HG03103 (cell line): ENCODE data around the gene IL1F10.

Experiments used
- ATAC-seq: cut with Tn5 transposase; IDR thresholded peaks from one replicate; pipeline ENCODE4 v1.9.1; 2021; ENCODE audit warnings: low read depth; ENCODE audit not compliant: unreplicated experiment

IL1F10 gene, protein sequence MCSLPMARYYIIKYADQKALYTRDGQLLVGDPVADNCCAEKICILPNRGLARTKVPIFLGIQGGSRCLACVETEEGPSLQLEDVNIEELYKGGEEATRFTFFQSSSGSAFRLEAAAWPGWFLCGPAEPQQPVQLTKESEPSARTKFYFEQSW

GRCh38 chr2:113067681-113068080, at the start of gene IL1F10:
Gene IL1F10, plus strand, starts transcription at chr2:113067970. Its CDS starts 4,769 bp downstream, at chr2:113072739.
- no peak for ATAC-seq

GRCh38 chr2:113018509-113018908, 49.3 kb upstream of the IL1F10 start:
- no peak for ATAC-seq

DNA sequence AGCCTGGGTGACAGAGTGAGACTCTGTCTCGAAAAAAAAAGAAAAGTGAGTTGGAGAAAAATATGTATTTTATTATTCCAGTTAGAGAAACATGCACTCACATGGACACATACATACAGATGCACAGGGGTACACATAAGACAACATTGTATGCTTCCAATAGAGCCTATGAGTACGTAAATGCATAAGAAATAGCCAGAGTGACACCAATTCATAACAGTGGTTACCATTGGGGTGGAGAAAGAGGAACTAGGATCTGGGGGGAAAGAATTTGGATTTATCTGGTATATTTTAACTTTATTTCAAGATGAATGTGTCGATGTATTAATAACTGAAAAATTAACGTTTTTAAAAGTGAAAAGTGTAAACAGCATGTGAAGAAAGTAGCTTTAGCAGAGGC, 46.5 kb upstream of the IL1F10 start:
- ATAC-seq, result no peak

GRCh38 chr2:113024764-113025163, 43.0 kb upstream of the IL1F10 start:
- ATAC-seq, result no peak

DNA sequence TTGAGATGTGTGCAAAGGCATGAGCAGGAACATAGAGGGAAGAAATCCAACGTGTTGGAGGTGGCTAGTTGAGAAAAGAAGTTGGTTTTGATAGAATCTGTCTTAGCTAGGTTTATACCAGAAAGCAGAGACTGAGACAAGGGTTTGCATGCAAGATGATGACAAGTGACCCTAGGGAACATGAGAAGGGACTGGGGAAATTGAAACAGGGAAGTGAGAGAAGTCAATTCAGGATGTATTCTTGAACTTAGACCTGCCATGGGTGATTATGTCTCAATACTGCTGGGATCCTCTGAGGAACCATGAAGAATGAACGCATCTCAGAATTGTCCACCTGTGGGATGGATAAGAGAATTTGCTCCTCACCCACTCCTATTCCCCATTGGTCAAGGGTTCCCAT, 42.0 kb upstream of the IL1F10 start:
- no peak for ATAC-seq

- ATAC-seq, result no peak
Measured at GRCh38 chr2:113027691-113028090, 40.1 kb upstream of the IL1F10 start.

GRCh38 chr2:113028112-113028511, 39.7 kb upstream of the IL1F10 start:
- no peak for ATAC-seq

DNA sequence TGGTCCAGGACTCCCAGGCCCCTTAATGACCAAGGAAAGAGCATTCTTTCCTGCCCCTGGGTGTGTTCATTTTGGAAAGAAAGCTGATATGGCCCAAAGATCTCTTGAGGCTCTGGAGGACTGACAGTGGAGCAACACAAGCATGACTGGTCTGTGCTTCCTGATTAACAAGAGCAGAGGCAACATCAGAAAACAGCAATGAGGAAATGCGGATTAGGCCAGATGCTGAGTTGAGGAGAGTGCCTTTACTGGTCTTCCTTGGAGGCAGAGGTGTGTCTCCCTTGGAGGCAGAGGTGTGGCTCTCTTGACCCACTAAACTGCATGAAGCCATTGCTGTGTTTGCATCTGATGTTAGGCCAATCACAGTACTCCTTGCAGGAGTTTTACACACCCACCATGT, 35.0 kb upstream of the IL1F10 start:
- no peak for ATAC-seq

DNA sequence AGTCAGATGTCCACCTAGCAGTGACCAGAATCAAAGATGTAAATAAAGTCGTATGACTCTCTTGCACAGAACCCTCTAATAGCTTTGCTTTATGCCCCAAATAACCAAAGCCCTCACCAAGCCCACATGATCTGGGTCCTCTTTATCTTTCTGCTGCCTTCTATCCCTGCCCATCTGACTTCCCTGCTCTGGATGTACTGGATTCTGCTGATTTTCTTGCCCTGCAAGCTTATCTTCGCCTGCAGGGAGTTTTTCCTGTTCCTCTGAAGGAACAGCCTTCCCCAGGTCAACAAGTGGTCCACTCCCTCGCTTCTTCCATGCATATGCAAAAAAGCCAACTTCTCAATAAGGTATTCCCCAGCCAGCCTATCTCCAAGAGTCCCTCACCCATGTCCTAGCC, 33.8 kb upstream of the IL1F10 start:
- no peak for ATAC-seq

GRCh38 chr2:113036763-113037162, 31.0 kb upstream of the IL1F10 start:
- ATAC-seq, result no peak

DNA sequence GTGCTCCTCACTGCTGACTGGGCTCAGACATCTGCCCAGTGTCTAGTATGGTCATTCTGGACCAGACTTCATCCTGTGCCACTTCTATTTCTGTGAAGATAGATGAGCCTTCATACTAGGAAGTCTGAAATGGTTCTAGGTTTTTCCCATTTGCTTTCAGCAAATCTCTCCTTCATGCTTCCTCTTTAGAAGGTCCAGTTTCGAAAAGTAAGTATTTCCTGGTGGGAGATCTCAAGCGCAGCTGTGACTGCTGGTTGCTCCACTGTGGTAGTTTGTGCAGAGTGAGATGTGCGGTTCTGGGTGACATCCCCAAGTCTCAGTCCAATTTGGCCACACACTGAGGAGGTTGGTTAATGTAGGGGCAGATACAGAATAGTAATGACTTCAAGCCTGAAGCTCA, 29.5 kb upstream of the IL1F10 start:
- no peak for ATAC-seq

GRCh38 chr2:113039158-113039557, 28.6 kb upstream of the IL1F10 start:
- ATAC-seq, result no peak

DNA sequence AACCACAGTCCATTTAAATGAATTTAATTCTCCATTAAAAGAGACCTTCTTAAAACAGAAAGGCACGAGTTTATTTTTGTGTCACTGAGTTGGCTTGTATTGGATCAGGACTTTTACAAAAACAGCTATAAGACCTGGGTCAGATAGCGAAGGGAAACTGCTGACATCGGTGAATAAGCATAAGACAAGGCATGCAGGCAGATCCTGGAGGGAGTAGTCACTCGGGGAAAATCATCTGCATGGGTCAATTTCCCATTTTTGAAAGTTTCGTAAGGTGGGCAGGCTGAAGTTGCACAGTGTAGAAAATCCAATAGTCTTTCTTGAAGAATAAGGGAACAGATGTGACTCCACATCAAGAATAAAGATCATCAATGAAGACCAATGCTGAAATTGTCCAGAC, 28.1 kb upstream of the IL1F10 start:
- ATAC-seq, result no peak

GRCh38 chr2:113041871-113042270, 25.9 kb upstream of the IL1F10 start:
- ATAC-seq, result no peak

DNA sequence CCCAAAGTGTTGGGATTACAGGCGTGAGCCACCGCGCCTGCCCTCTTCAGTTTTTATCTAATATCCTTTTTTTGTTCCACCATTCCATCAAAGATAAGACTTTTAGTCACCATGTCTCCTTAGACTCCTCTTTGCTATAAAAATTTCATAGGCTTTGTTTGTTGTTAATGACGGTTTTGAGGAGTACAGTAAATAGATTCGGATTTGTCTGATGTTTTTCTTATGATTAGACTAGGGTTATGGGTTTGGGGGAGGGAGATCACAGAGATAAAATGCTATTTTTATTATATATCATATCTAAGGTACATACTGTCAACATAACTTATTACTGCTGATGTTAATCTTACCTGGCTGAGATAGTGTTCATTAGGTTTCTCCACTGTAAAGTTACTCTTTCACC, 21.3 kb upstream of the IL1F10 start:
- ATAC-seq, result no peak

DNA sequence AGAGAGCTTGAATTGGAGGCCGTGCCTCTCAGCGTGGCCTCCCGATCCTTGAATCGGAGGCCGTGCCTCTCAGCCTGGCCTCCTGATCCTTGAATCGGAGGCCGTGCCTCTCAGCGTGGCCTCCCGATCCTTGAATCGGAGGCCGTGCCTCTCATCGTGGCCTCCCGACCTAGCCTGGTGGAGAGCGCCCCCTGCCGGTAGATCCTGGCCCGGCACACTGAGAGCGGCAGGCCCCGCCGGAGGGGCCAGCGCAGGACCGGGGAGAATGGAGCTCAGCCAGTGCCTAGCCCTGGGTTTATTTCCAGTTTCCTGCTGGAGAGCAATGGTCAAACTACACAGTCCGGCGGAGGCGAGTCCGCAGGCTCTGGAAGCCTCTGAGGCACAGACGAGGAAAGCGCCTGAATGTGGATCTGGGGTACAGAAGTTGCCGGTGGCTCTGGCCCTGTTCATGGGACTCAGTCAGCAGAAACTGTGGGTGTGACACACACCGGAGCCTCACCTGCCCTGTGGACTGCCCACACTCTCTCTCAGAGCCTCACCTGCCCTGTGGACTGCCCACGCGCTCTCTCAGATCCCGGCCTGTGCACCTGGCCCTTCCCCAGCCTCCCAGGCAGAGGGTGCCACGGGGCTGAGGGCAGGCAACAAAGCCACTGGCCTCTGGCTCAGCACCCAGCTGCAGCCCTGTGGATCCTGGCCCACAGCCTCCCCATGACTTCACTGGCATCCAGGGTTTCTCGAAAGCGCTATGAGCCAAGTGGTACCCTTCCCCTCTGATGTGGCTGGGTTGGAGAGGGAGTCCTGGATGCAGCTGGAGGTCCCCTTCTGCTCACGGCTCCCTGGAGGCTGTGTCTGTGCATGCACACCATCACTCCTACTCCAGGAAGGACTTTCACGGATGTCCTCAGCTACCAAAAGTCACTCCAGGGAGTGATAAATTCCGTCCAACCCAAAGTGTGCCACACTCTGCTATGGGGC, 16.6 kb upstream of the IL1F10 start:
- no peak for ATAC-seq

GRCh38 chr2:113052396-113052917, 15.3 kb upstream of the IL1F10 start, which contains the start of gene IL36B:
Gene IL36B, minus strand, starts transcription at chr2:113052867.
- ATAC-seq, result no peak

- no peak for ATAC-seq
Measured at GRCh38 chr2:113053666-113054065, 14.1 kb upstream of the IL1F10 start.

DNA sequence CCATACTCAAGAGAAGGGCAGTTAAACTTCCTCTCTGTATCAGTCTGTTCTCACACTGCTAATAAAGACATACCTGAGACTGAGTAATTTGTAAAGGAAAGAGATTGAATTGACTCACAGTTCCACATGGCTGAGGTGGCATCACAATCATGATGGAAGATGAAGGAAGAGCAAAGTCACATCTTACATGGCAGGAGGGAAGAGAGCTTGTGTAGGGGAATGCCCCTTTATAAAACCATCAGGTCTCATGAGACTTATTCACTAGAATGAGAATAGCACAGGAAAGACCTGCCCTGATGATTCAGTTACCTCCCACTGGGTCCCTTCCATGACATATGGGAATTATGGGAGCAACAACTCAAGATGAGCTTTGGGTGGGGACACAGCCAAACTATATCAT, 13.7 kb upstream of the IL1F10 start:
- ATAC-seq, result no peak

GRCh38 chr2:113056521-113056920, 11.2 kb upstream of the IL1F10 start:
- ATAC-seq, result no peak

DNA sequence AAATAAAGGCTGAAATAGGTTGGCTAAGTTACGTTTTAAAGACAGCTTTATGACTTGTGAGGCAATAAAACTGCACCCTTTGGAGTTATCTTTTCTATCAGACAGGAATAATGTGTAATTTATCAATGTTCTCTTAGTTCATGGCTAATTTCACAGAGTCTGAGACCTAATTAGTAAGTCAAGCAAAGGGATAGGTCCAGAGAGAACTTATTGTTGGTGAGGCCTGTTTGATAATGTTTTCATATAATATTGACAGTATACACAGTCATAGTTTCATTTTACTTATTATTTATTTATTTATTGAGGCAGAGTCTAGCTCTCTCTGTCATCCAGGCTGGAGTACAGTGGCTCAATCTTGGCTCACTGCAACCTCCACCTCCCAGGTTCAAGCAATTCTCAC, 10.7 kb upstream of the IL1F10 start:
- ATAC-seq, result no peak
